MM.1S (cell line): ENCODE data around the gene CCSER1.

Experiments
- DNase-seq: peaks from one replicate; pipeline ENCODE4 v3.0.0-alpha.2; 2015
- H2AFZ ChIP-seq: fragments of 300-600 bp; sonication (generic); 2 replicates; pipeline ENCODE4 v1.6.0; 2016; ENCODE audit warnings: antibody characterized with exemption, low read length
- H3F3A ChIP-seq: fragments of 300-600 bp; sonication (generic); 2 replicates; pipeline ENCODE4 v1.6.1; 2016; ENCODE audit warnings: mild to moderate bottlenecking, antibody characterized with exemption, low read length, moderate library complexity, mixed read lengths; ENCODE audit not compliant: insufficient read depth
- H3K27ac ChIP-seq: fragments of 300-600 bp; sonication (generic); 2 replicates; pipeline ENCODE4 v1.5.1; 2016; ENCODE audit warnings: mild to moderate bottlenecking, low read length
- H3K27me3 ChIP-seq: fragments of 300-600 bp; sonication (generic); replicated peaks from 2 replicates; pipeline ENCODE4 v1.6.0; 2016; ENCODE audit warnings: low read length; ENCODE audit not compliant: insufficient read depth
- H3K36me3 ChIP-seq: fragments of 300-600 bp; sonication (generic); replicated peaks from 2 replicates; pipeline ENCODE4 v1.6.1; 2016; ENCODE audit warnings: mild to moderate bottlenecking, low read length, mixed read lengths; ENCODE audit not compliant: insufficient read depth
- H3K4me1 ChIP-seq: fragments of 300-600 bp; sonication (generic); 2 replicates; pipeline ENCODE4 v1.6.1; 2016; ENCODE audit warnings: low read length, mixed read lengths
- H3K4me2 ChIP-seq: fragments of 300-600 bp; sonication (generic); 2 replicates; pipeline ENCODE4 v1.6.0; 2016; ENCODE audit warnings: low read depth, low read length
- H3K4me3 ChIP-seq: fragments of 300-600 bp; sonication (generic); 2 replicates; pipeline ENCODE4 v1.5.1; 2016; ENCODE audit warnings: low read length, mixed read lengths
- H3K79me2 ChIP-seq: fragments of 300-600 bp; sonication (generic); 2 replicates; pipeline ENCODE4 v1.6.1; 2016; ENCODE audit warnings: mixed run types, low read length, mixed read lengths
- H3K9ac ChIP-seq: fragments of 300-600 bp; sonication (generic); 2 replicates; pipeline ENCODE4 v1.6.1; 2016; ENCODE audit warnings: low read length, mixed read lengths
- H3K9me2 ChIP-seq: fragments of 300-600 bp; sonication (generic); replicated peaks from 2 replicates; pipeline ENCODE4 v1.6.1; 2016; ENCODE audit warnings: mild to moderate bottlenecking, low read length, mixed read lengths; ENCODE audit not compliant: insufficient read depth
- H3K9me3 ChIP-seq: fragments of 300-600 bp; sonication (generic); replicated peaks from 2 replicates; pipeline ENCODE4 v1.6.1; 2016; ENCODE audit warnings: mild to moderate bottlenecking, low read length, mixed read lengths; ENCODE audit not compliant: insufficient read depth
- H4K20me1 ChIP-seq: fragments of 300-600 bp; sonication (generic); 2 replicates; pipeline ENCODE4 v1.6.1; 2016; ENCODE audit warnings: mild to moderate bottlenecking, low read length, moderate library complexity, mixed read lengths; ENCODE audit not compliant: insufficient read depth
- CTCF ChIP-seq: fragments of 300-600 bp; sonication (generic); IDR thresholded peaks from 2 replicates; pipeline ENCODE4 v1.5.1; 2016; ENCODE audit warnings: antibody characterized with exemption, low read length, mixed read lengths
- EZH2 ChIP-seq: fragments of 300-600 bp; sonication (generic); optimal IDR thresholded peaks from 2 replicates; pipeline ENCODE3; 2017; ENCODE audit warnings: low read depth, mild to moderate bottlenecking, antibody characterized with exemption, low read length, mixed read lengths
- EZH2phosphoT487 ChIP-seq: fragments of 300-600 bp; sonication (generic); IDR thresholded peaks from 2 replicates; pipeline ENCODE4 v1.6.1; 2018; ENCODE audit warnings: antibody characterized with exemption, low read length

The CCSER1 gene

GRCh38 chr4:90840291-90840690, 713.1 kb downstream of the CCSER1 start:
- Histone ChIP-seq H3K79me2 (no peaks in the 10 kb centered on the region), H3K4me3 (no peak overlapping the region), H3F3A (no peaks in the 10 kb centered on the region), H3K4me2 (no peak overlapping the region), H3K9me2 (no peaks in the 10 kb centered on the region), H3K9me3 (no peaks in the 10 kb centered on the region), H3K27ac (no peak overlapping the region), H3K36me3 (no peaks in the 10 kb centered on the region), H3K27me3 (no peaks in the 10 kb centered on the region), H3K9ac (no peak overlapping the region), H4K20me1 (no peaks in the 10 kb centered on the region), H3K4me1 (no peaks in the 10 kb centered on the region), H2AFZ (no peak overlapping the region)
- no peak for DNase-seq
- TF ChIP-seq EZH2 = no peak

DNA sequence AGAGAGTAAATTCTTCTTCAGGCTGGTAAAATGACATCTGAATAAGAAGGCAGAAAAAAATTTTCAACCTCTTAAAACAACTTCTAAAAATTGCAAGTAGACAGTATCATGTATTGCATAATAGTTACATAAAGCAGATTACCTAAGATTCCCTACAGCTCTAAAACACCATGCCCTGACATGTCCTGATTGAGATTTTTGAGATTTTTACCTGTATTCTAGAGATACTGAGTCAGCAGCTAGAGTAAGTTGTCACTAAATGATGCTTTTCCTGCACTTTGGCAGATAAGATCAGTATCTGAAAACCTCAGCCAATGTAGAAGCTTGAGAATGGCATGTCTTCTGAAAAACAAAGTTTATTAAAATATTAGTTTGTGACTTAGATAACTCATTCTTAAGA, 713.6 kb downstream of the CCSER1 start:
- H3K4me3 ChIP-seq = no peak overlapping the region
- H3K79me2 ChIP-seq = no peaks in the 10 kb centered on the region
- no peaks in the 10 kb centered on the region for H4K20me1 ChIP-seq
- TF ChIP-seq EZH2 (no peak), CTCF (no peak), EZH2phosphoT487 (no peak)
- no peaks in the 10 kb centered on the region for H3K4me1 ChIP-seq
- no peaks in the 10 kb centered on the region for H3K27me3 ChIP-seq
- DNase-seq = no peak
- H3K9me3 ChIP-seq = no peaks in the 10 kb centered on the region
- H3K9me2 ChIP-seq = no peaks in the 10 kb centered on the region
- no peak overlapping the region for H3K4me2 ChIP-seq
- H3K9ac ChIP-seq = no peak overlapping the region
- no peaks in the 10 kb centered on the region for H3K36me3 ChIP-seq
- H3K27ac ChIP-seq = no peak overlapping the region
- no peaks in the 10 kb centered on the region for H3F3A ChIP-seq
- no peak overlapping the region for H2AFZ ChIP-seq

DNA sequence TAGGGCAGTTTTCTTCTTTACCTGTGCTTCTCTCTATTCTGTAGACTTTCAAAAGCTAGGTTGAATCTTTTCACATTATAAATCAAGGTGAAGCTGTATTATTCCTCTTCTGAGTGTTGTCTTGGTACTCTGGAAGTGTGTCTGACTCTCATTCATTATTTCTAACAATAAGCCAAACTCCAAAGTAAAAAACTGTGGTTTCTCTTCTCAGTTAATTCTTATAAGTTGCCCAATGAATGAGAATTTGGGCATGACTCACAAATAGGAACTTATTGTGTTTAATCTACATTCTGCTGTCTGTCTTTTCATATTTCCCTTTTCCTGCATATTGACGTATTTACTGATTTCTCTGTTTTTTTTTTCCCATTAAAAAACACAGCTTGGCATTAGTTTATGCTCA, 714.5 kb downstream of the CCSER1 start:
- Histone ChIP-seq H3K4me3 (no peak overlapping the region), H3K9me3 (no peaks in the 10 kb centered on the region), H4K20me1 (no peaks in the 10 kb centered on the region), H3K4me1 (no peaks in the 10 kb centered on the region), H3K79me2 (no peaks in the 10 kb centered on the region), H3K9ac (no peak overlapping the region), H3K27me3 (no peaks in the 10 kb centered on the region), H2AFZ (no peak overlapping the region), H3K36me3 (no peaks in the 10 kb centered on the region), H3F3A (no peaks in the 10 kb centered on the region), H3K9me2 (no peaks in the 10 kb centered on the region), H3K4me2 (no peak overlapping the region), H3K27ac (no peak overlapping the region)
- TF ChIP-seq EZH2 (no peak), CTCF (no peak), EZH2phosphoT487 (no peak)
- DNase-seq = no peak

GRCh38 chr4:90842960-90843359, 715.8 kb downstream of the CCSER1 start:
- Histone ChIP-seq H3K9me3 (no peaks in the 10 kb centered on the region), H3K9me2 (no peaks in the 10 kb centered on the region), H3F3A (no peaks in the 10 kb centered on the region), H3K36me3 (no peaks in the 10 kb centered on the region), H2AFZ (no peak overlapping the region), H3K4me1 (no peaks in the 10 kb centered on the region), H4K20me1 (no peaks in the 10 kb centered on the region), H3K9ac (no peak overlapping the region), H3K4me2 (no peak overlapping the region), H3K79me2 (no peaks in the 10 kb centered on the region), H3K4me3 (no peak overlapping the region), H3K27ac (no peak overlapping the region), H3K27me3 (no peaks in the 10 kb centered on the region)
- TF ChIP-seq EZH2 (no peak), CTCF (no peak), EZH2phosphoT487 (no peak)
- DNase-seq = no peak
